ENCODE results near the gene G3BP1. TPM values are rescaled to one million over a fixed set of nuclear protein-coding genes. Genes with fewer than 3 reads are reported as not detected.
"Not testable (repeated sequence)": the region's sequence is repeated elsewhere in the genome, so short reads cannot be mapped to it uniquely, and the experiment has no call there.

Gene G3BP1
- total RNA-seq, 1 donor from 2014 or later = 312 TPM

DNA sequence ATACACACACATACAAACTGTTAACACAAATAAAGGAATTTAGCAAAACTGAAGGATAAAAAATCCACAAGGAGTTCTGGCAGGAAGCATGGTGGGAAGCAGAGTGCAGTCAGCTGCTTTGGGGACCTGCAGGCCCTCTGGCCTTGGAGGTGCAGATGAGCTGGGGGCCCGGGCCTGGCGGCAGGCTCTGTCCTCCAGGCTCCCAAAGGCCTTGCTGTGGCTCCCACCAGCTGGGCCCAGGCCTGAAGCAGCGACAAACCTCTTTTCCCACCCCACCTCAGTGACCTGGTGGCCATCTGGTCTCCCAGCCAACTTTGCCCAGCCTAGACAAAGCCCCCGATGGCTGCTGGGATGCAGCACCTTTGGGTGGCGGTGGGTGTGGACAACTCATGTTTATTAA is 85.1 kb downstream of the G3BP1 start:
- Mint-ChIP-seq H3K4me3 (ENCODE audit: low read depth) (no peak overlapping the region), H3K4me1 (ENCODE audit: low read depth) (no peaks in the 10 kb centered on the region), H3K27me3 (ENCODE audit: low read depth) (no peaks in the 10 kb centered on the region), H3K27ac (no peak overlapping the region), H3K36me3 (ENCODE audit: low read depth) (no peaks in the 10 kb centered on the region), H3K9me3 (no peaks in the 10 kb centered on the region)
- intact Hi-C loops (cut with micrococcal nuclease) = no loop called here
- no peak for DNase-seq (ENCODE audit: low spot score)

DNA sequence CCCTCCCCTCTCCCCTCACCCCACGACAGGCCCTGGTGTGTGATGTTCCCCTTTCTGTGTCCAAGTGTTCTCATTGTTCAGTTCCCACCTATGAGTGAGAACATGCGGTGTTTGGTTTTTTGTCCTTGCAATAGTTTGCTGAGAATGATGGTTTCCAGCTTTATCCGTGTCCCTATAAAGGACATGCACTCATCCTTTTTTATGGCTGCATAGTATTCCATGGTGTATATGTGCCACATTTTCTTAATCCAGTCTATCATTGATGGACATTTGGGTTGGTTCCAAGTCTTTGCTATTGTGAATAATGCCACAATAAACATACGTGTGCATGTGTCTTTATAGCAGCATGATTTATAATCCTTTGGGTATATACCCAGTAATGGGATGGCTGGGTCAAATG is 89.1 kb downstream of the G3BP1 start:
- H3K27me3 Mint-ChIP-seq (ENCODE audit: low read depth); H3K27ac Mint-ChIP-seq; intact Hi-C loops (cut with micrococcal nuclease); DNase-seq (ENCODE audit: low spot score); H3K9me3 Mint-ChIP-seq; H3K4me1 Mint-ChIP-seq (ENCODE audit: low read depth); H3K4me3 Mint-ChIP-seq (ENCODE audit: low read depth); H3K36me3 Mint-ChIP-seq (ENCODE audit: low read depth): not testable (repeated sequence)

Other genes with a start within 250 kb of the G3BP1 start
- gene FAT2, start 180.6 kb upstream of the G3BP1 start, total RNA-seq = under 0.01 TPM in 1 of 2 replicates, not detected in the other
- 0.43 TPM in 1 of 2 replicates, not detected in the other for gene SPARC, start 85.0 kb upstream of the G3BP1 start, total RNA-seq
- gene ATOX1, start 13.3 kb upstream of the G3BP1 start, total RNA-seq = 69.8 and 82.8 TPM in 2 replicates
- not detected in 2 replicates for gene GLRA1, start 152.9 kb downstream of the G3BP1 start, total RNA-seq

All from activated T-helper 2 cell treated with anti-CD3 and anti-CD28 coated beads, Interferon-gamma antibody, Interleukin-2, Interleukin-4, amounts not matched to agents 10 μg/mL and 5 μg/mL and 100 μg/mL, durations not matched to agents 14 hours and 24 hours and 36 hours (primary cell).